ENCODE results near the gene FBRS.

DNA sequence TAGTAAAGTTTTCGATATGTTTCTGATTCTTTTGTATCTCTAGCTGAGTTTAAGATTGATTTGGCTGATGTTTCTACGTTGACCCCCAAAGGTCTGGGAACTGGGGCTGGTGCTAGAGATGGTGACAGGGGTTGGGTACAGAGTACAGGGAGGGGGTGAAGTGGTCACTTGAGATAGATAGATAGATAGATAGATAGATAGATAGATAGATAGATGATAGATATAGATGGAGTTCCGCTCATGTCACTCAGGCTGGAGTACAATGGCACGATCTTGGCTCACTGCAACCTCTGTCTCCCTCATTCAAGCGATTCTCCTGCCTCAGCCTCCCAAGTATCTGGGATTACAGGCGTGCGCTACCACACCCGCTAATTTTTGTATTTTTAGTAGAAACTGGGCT is 1.8 kb upstream of the FBRS start:
- TF ChIP-seq CREB1 (IDR thresholded peaks at IDR 0.05) (no peak), CREB1 (CRISPR knock-in tag; IDR thresholded peaks at IDR 0.05) (no peak), TFDP2 (CRISPR knock-in tag; IDR thresholded peaks at IDR 0.05) (no peak)
